Measurements from ENCODE around the gene SLBP. TPM values are rescaled to one million over a fixed set of nuclear protein-coding genes. Genes with fewer than 3 reads are reported as not detected.
A peak's percentile ranks its signal among the peaks of the same experiment; 100 is the strongest.

Gene SLBP
- total and polyA plus RNA-seq, 2 experiments from 2014 or later, result 39.9 to 62.0 TPM

GRCh38 chr4:1723131-1723801, 11.1 kb upstream of the SLBP start:
- Histone ChIP-seq H3K27ac (no peak overlapping the region), H3K36me3 (peaks cover 3% of the 10 kb centered on the region), H3K27me3 (no peaks in the 10 kb centered on the region), H3K9me3 (ENCODE audit: low read depth) (no peaks in the 10 kb centered on the region), H3K4me3 (no peak overlapping the region), H3K4me1 (ENCODE audit: low read depth) (peaks cover 11% of the 10 kb centered on the region)
- no peak for DNase-seq (ENCODE audit: low read depth in 1 of 2, low spot score in 1 of 2)
- TF ChIP-seq, protein P1, sequence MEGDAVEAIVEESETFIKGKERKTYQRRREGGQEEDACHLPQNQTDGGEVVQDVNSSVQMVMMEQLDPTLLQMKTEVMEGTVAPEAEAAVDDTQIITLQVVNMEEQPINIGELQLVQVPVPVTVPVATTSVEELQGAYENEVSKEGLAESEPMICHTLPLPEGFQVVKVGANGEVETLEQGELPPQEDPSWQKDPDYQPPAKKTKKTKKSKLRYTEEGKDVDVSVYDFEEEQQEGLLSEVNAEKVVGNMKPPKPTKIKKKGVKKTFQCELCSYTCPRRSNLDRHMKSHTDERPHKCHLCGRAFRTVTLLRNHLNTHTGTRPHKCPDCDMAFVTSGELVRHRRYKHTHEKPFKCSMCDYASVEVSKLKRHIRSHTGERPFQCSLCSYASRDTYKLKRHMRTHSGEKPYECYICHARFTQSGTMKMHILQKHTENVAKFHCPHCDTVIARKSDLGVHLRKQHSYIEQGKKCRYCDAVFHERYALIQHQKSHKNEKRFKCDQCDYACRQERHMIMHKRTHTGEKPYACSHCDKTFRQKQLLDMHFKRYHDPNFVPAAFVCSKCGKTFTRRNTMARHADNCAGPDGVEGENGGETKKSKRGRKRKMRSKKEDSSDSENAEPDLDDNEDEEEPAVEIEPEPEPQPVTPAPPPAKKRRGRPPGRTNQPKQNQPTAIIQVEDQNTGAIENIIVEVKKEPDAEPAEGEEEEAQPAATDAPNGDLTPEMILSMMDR (IDR thresholded peaks at IDR 0.05; ENCODE audit: low read depth, low read length), result no peak

DNA sequence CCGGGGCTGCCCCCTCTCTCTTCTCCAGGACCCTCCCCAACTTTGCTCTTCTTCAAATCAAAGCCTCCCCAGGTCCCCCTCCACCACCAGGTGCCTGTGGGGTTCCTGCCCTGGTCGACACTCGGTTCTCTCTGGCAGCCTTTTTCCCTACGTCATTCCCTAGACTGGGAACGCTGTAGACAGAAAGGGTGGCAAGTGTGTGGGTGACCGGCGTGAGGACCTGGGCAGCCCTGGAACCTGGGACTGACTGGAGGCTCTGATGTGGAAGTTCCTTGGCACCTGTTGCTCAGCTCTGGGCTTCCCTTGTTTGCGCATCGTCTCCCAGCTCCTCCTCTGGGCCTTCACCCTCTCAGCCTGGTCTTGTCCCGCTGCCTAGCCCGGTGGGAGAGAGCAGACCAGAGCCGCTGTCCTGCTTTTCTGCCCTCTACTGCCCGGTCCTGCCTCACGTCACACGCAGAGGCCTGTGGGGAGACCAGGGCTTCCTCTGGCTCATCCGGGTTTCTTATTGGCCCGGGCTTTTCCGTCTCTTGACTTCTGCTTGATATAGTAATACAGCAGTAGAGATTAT, 10.5 kb upstream of the SLBP start:
- TF ChIP-seq, protein P1 (IDR thresholded peaks at IDR 0.05; ENCODE audit: low read depth, low read length), result no peak
- no peaks in the 10 kb centered on the region for H3K9me3 ChIP-seq (ENCODE audit: low read depth)
- no peak for DNase-seq (ENCODE audit: low read depth in 1 of 2, low spot score in 1 of 2)

DNA sequence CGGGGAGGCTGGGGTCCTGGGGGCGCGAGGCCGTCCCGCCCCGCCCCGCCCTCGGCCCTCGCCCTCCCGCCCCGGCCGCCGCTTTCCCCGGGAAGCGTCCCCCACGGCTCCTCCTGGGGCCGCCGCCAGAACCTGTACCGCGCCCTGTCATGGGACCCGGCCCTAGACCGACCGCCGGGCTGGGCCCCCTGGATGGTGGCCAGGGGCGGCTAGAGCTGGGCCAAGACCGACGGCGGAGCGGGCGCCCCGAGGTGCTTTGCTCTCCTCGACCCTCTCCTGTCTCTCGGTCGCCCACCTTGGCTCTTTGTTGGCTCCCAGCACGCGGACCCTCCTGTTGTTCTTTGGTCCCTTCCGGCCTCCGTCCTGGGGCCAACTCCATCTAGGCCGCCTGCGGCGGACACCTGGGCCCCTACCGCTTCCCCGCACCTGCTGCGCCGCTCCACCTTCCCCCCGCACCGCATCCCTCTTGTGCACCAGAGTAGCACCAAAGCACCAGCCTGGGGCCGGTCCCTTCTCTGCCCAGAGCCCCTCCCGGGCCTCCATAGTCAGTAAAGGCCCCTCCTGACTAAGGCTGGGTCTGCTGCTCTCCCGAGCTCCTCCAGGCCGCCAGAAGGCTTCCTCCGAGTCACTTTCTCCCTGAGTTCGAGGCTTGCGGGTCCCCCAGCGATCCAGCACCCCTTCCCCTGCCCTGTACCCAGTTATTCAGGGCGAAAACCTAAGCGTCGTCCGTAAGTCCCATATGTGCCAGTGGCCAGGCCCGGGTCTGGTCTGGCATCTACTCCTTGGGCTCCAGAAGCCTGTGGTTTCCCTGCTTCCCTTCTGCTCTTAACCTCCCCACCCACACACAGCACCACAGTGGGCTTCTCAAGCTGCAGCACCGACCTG, 9.8 kb upstream of the SLBP start:
- no peak overlapping the region for H3K27ac ChIP-seq
- peaks cover 4% of the 10 kb centered on the region for H3K36me3 ChIP-seq
- no peaks in the 10 kb centered on the region for H3K9me3 ChIP-seq (ENCODE audit: low read depth)
- H3K27me3 ChIP-seq, result no peaks in the 10 kb centered on the region
- H3K4me1 ChIP-seq (ENCODE audit: low read depth), result peaks cover 11% of the 10 kb centered on the region
- TF ChIP-seq, protein P1 (IDR thresholded peaks at IDR 0.05; ENCODE audit: low read depth, low read length), result no peak
- H3K4me3 ChIP-seq, result peak overlapping the region; percentile 68
- no peak for DNase-seq (ENCODE audit: low read depth in 1 of 2, low spot score in 1 of 2)

More for the DNA sequence above, 10.5 kb upstream of the SLBP start:
- Histone ChIP-seq H3K36me3 (peaks cover 8% of the 10 kb centered on the region), H3K4me1 (ENCODE audit: low read depth) (peaks cover 11% of the 10 kb centered on the region), H3K27ac (no peak overlapping the region), H3K27me3 (no peaks in the 10 kb centered on the region), H3K4me3 (peak overlapping the region; percentile 68)

DNA sequence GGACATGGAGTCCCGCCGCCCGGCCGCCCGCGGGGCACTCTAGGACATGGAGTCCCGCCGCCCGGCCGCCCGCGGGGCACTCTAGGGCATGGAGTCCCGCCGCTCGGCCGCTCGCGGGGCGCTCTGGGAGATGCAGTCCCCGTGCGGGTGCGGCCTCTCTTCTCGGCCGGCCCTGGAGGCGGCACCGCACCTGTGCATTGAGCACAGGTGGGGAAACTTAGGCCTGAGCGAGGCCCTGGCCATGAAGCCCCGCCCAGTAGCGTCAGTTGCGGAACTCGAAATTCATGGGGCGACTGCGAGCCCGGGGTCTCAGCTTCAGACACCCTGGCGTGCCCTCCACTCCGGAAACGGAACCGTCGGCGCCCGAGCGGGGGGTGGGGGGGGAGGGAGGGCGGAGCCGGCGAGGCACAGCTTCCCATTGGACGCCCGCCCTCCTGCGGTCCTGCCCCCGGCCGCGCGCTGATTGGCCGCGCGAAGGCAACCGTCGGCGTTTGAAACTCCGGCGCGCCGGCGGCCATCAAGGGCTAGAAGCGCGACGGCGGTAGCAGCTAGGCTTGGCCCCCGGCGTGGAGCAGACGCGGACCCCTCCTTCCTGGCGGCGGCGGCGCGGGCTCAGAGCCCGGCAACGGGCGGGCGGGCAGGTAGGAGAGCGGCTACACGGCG, 9.0 kb upstream of the SLBP start, which contains the start of the genes TACC3 and TMEM129:
TACC3 (plus strand) TSS at position 519 of the 663 bp plus-strand sequence. CDS start 1,901 bp downstream, outside the sequence.
TMEM129 (minus strand) TSS at position 321 of the 663 bp plus-strand sequence. CDS start 486 bp downstream, outside the sequence.
- TF ChIP-seq, protein P1 (IDR thresholded peaks at IDR 0.05; ENCODE audit: low read depth, low read length), result no peak
- Histone ChIP-seq H3K27ac (peak within 1 kb of the TSS; percentile 85), H3K4me1 (ENCODE audit: low read depth) (peaks cover 11% of the 10 kb centered on the region), H3K36me3 (peaks cover 4% of the 10 kb centered on the region), H3K27me3 (no peaks in the 10 kb centered on the region), H3K4me3 (peak within 1 kb of the TSS; percentile 68), H3K9me3 (ENCODE audit: low read depth) (no peaks in the 10 kb centered on the region)
- peak; percentile 94 to 96 for DNase-seq (ENCODE audit: low read depth in 1 of 2, low spot score in 1 of 2)
